ENCODE results near the gene CDH11. TPM values are rescaled to one million over a fixed set of nuclear protein-coding genes. Genes with fewer than 3 reads are reported as not detected.

The CDH11 gene
- total RNA-seq, 1 experiment from 2014 or later, result 297 TPM

DNA sequence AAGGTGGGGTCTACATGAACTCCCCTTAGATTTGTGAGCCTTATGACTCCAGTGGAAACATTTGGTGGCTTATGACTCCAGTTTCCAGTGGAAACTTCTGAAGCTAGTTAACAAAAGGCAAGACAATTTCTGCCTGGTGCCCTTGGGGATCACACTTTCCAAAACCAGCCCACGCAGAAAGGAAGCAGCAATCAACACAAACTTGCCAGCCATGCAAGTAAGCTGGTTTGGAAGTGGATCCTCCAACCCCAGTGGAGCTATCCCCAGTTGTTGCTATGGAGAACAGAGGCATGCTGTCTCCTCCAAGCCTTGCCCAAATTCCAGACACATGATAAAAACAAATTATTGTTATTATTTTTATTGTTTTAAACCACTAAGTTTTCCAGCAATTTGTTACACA is 130.9 kb downstream of the CDH11 start:
- ChIA-PET POLR2A (ENCODE audit: low non-redundant PET) (no interaction called here), CTCF (no interaction called here)
- no TSS peak for BruUV-seq (replicated peaks)
- H3K4me1 ChIP-seq (ENCODE audit: insufficient read depth, low read length, poor library complexity, severe bottlenecking), result peaks cover 65% of the 10 kb centered on the region
- DNase-seq (ENCODE audit: low spot score), result peak; percentile 54
- H3K9me3 ChIP-seq (ENCODE audit: low read depth, low read length, poor library complexity, severe bottlenecking), result no peaks in the 10 kb centered on the region
- intact Hi-C loops (cut with micrococcal nuclease; ENCODE audit: unreplicated experiment), result loop anchor here (5.0 kb wide), 1 partner anchor 126 kb away; no protein-coding TSS in a partner anchor
- H3K36me3 ChIP-seq (ENCODE audit: insufficient read depth, low read length, poor library complexity, severe bottlenecking), result peaks cover 79% of the 10 kb centered on the region
- H3K4me3 ChIP-seq (ENCODE audit: low read depth, low read length, poor library complexity, severe bottlenecking), result no peak overlapping the region
- no peaks in the 10 kb centered on the region for H3K27me3 ChIP-seq (replicated peaks; ENCODE audit: insufficient read depth, low read depth, low read length, poor library complexity)
- peak overlapping the region; percentile 66 for H3K27ac ChIP-seq (ENCODE audit: low read depth, low read length, poor library complexity, severe bottlenecking)
- TF ChIP-seq EZH2 (IDR thresholded peaks at IDR 0.05; ENCODE audit: borderline replicate concordance, low read depth, low read length, poor library complexity, severe bottlenecking) (no peak), CTCF (conservative IDR thresholded peaks at IDR 0.05; ENCODE audit: low read depth, low read length) (no peak)

DNA sequence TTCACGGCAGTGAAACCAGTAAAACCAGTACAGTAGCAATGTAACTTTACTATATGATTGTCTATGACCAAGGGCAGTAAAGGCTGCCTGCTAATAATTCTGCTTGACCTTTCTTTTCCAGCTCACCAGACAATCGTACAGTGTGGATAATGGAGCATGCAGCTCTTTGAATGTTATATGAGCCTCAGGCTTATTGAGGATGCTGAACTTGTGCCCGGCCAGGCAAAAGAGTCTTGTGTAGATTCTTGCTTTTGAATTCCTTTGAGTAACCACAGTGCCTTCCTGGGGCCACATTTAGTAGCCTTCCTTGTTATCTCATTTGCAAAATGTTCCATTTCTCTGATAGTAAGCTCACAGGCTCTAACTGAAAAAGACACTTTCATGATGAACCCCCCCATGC is 131.8 kb downstream of the CDH11 start:
- CTCF ChIA-PET, result no interaction called here

GRCh38 chr16:64989050-64989449 is 132.8 kb downstream of the CDH11 start:
- Histone ChIP-seq H3K4me3 (ENCODE audit: low read depth, low read length, poor library complexity, severe bottlenecking) (no peak overlapping the region), H3K27me3 (replicated peaks; ENCODE audit: insufficient read depth, low read depth, low read length, poor library complexity) (no peaks in the 10 kb centered on the region), H3K9me3 (ENCODE audit: low read depth, low read length, poor library complexity, severe bottlenecking) (no peaks in the 10 kb centered on the region), H3K36me3 (ENCODE audit: insufficient read depth, low read length, poor library complexity, severe bottlenecking) (peaks cover 87% of the 10 kb centered on the region), H3K4me1 (ENCODE audit: insufficient read depth, low read length, poor library complexity, severe bottlenecking) (peaks cover 61% of the 10 kb centered on the region), H3K27ac (ENCODE audit: low read depth, low read length, poor library complexity, severe bottlenecking) (no peak overlapping the region)
- DNase-seq (ENCODE audit: low spot score), result no peak
- TF ChIP-seq CTCF (conservative IDR thresholded peaks at IDR 0.05; ENCODE audit: low read depth, low read length), result no peak
- no peak for TF ChIP-seq EZH2 (IDR thresholded peaks at IDR 0.05; ENCODE audit: borderline replicate concordance, low read depth, low read length, poor library complexity, severe bottlenecking)
- intact Hi-C loops (cut with micrococcal nuclease; ENCODE audit: unreplicated experiment), result loop anchor here (10.0 kb wide), 1 partner anchor 894 kb away; no protein-coding TSS in a partner anchor
- POLR2A ChIA-PET (ENCODE audit: low non-redundant PET), result no interaction called here
- CTCF ChIA-PET, result no interaction called here
- no TSS peak for BruUV-seq (replicated peaks)

More for the DNA sequence above, 131.8 kb downstream of the CDH11 start:
- TF ChIP-seq EZH2 (IDR thresholded peaks at IDR 0.05; ENCODE audit: borderline replicate concordance, low read depth, low read length, poor library complexity, severe bottlenecking) (no peak), CTCF (conservative IDR thresholded peaks at IDR 0.05; ENCODE audit: low read depth, low read length) (no peak)
- POLR2A ChIA-PET (ENCODE audit: low non-redundant PET), result no interaction called here
- no peaks in the 10 kb centered on the region for H3K27me3 ChIP-seq (replicated peaks; ENCODE audit: insufficient read depth, low read depth, low read length, poor library complexity)
- no peak overlapping the region for H3K4me3 ChIP-seq (ENCODE audit: low read depth, low read length, poor library complexity, severe bottlenecking)
- no TSS peak for BruUV-seq (replicated peaks)
- no peaks in the 10 kb centered on the region for H3K9me3 ChIP-seq (ENCODE audit: low read depth, low read length, poor library complexity, severe bottlenecking)
- peaks cover 63% of the 10 kb centered on the region for H3K4me1 ChIP-seq (ENCODE audit: insufficient read depth, low read length, poor library complexity, severe bottlenecking)
- no peak overlapping the region for H3K27ac ChIP-seq (ENCODE audit: low read depth, low read length, poor library complexity, severe bottlenecking)
- intact Hi-C loops (cut with micrococcal nuclease; ENCODE audit: unreplicated experiment), result loop anchor here (5.0 kb wide), 1 partner anchor 127 kb away; no protein-coding TSS in a partner anchor
- no peak for DNase-seq (ENCODE audit: low spot score)
- peaks cover 83% of the 10 kb centered on the region for H3K36me3 ChIP-seq (ENCODE audit: insufficient read depth, low read length, poor library complexity, severe bottlenecking)
